Stimulated activated effector memory CD8-positive, alpha-beta T cell treated with anti-CD3 and anti-CD28 coated beads, Interleukin-12 subunit alpha, Interleukin-12 subunit beta, amount 100 ng/mL, for 72 hours (primary cell): ENCODE results near the gene ACOT13.
"Not testable (repeated sequence)": the region's sequence is repeated elsewhere in the genome, so short reads cannot be mapped to it uniquely, and the experiment has no call there.

Source experiments
- ATAC-seq: fragments of 150-1000 bp; cut with Tn5 transposase; 2 replicates; pipeline ENCODE4 v1.10.0; 2021
- DNase-seq, 2 donors: peaks; one replicate each; pipeline ENCODE4 v3.0.0; 2021 to 2022; ENCODE audit warnings: low spot score in 2 of 2
- H3K27ac Mint-ChIP-seq: one replicate; pipeline ENCODE4 v1.8.0; 2022; ENCODE audit warnings: mild to moderate bottlenecking, mixed read lengths
- H3K36me3 Mint-ChIP-seq: one replicate; pipeline ENCODE4 v1.8.0; 2022; ENCODE audit warnings: mild to moderate bottlenecking, mixed read lengths
- H3K4me1 Mint-ChIP-seq: one replicate; pipeline ENCODE4 v1.8.0; 2022; ENCODE audit warnings: mixed read lengths
- H3K4me3 Mint-ChIP-seq: one replicate; pipeline ENCODE4 v1.8.0; 2022; ENCODE audit warnings: mild to moderate bottlenecking, mixed read lengths
- H3K9me3 Mint-ChIP-seq: one replicate; pipeline ENCODE4 v1.8.0; 2022; ENCODE audit warnings: mixed read lengths

The ACOT13 gene

GRCh38 chr6:24695635-24696034 is 28.8 kb downstream of the ACOT13 start:
- not testable (repeated sequence) for H3K4me3 Mint-ChIP-seq, H3K9me3 Mint-ChIP-seq
- peaks cover 24% of the 10 kb centered on the region for H3K36me3 Mint-ChIP-seq
- H3K27ac Mint-ChIP-seq, result peak overlapping the region; percentile 78
- DNase-seq (peak in 1 of 2 donors; percentile 59), ATAC-seq (peak; percentile 62)
- H3K4me1 Mint-ChIP-seq, result peaks cover 46% of the 10 kb centered on the region

GRCh38 chr6:24696097-24696496 is 29.2 kb downstream of the ACOT13 start:
- H3K9me3 Mint-ChIP-seq, result no peaks in the 10 kb centered on the region
- peaks cover 28% of the 10 kb centered on the region for H3K36me3 Mint-ChIP-seq
- H3K27ac Mint-ChIP-seq, result peak overlapping the region; percentile 78
- peaks cover 50% of the 10 kb centered on the region for H3K4me1 Mint-ChIP-seq
- H3K4me3 Mint-ChIP-seq, result no peak overlapping the region
- DNase-seq (no peak), ATAC-seq (peak; percentile 67)

- H3K4me1 Mint-ChIP-seq, result peaks cover 60% of the 10 kb centered on the region
- ATAC-seq, result peak; percentile 95
- H3K9me3 Mint-ChIP-seq, result no peaks in the 10 kb centered on the region
- H3K4me3 Mint-ChIP-seq, result peak overlapping the region; percentile 21
- peak overlapping the region; percentile 85 for H3K27ac Mint-ChIP-seq
- no peak for DNase-seq
- peaks cover 65% of the 10 kb centered on the region for H3K36me3 Mint-ChIP-seq
These were observed 32.9 kb downstream of the ACOT13 start for GRCh38 chr6:24699521-24700359.

- Mint-ChIP-seq H3K9me3 (no peaks in the 10 kb centered on the region), H3K4me1 (peaks cover 62% of the 10 kb centered on the region), H3K27ac (peak overlapping the region; percentile 85), H3K4me3 (no peak overlapping the region), H3K36me3 (peaks cover 81% of the 10 kb centered on the region)
- no peak for DNase-seq
- no peak for ATAC-seq
These were observed 35.9 kb downstream of the ACOT13 start for GRCh38 chr6:24702720-24703282.

- Mint-ChIP-seq H3K9me3 (no peaks in the 10 kb centered on the region), H3K4me1 (peaks cover 59% of the 10 kb centered on the region), H3K27ac (no peak overlapping the region), H3K4me3 (no peak overlapping the region), H3K36me3 (peaks cover 96% of the 10 kb centered on the region)
- DNase-seq, result no peak
- no peak for ATAC-seq
These were observed 37.6 kb downstream of the ACOT13 start for GRCh38 chr6:24704468-24704867.

GRCh38 chr6:24708612-24709011 is 41.7 kb downstream of the ACOT13 start:
- DNase-seq (no peak), ATAC-seq (no peak)
- H3K27ac Mint-ChIP-seq, result peak overlapping the region; percentile 3
- H3K36me3 Mint-ChIP-seq, result peaks cover 100% of the 10 kb centered on the region
- H3K4me1 Mint-ChIP-seq, result peaks cover 55% of the 10 kb centered on the region
- no peak overlapping the region for H3K4me3 Mint-ChIP-seq
- no peaks in the 10 kb centered on the region for H3K9me3 Mint-ChIP-seq

GRCh38 chr6:24709014-24709711 is 42.3 kb downstream of the ACOT13 start:
- ATAC-seq (no peak), DNase-seq (no peak)
- H3K27ac Mint-ChIP-seq, result peak overlapping the region; percentile 3
- peaks cover 55% of the 10 kb centered on the region for H3K4me1 Mint-ChIP-seq
- H3K9me3 Mint-ChIP-seq, result no peaks in the 10 kb centered on the region
- peaks cover 100% of the 10 kb centered on the region for H3K36me3 Mint-ChIP-seq
- no peak overlapping the region for H3K4me3 Mint-ChIP-seq

GRCh38 chr6:24710519-24711303 is 43.8 kb downstream of the ACOT13 start:
- Mint-ChIP-seq H3K27ac (peak overlapping the region; percentile 79), H3K9me3 (no peaks in the 10 kb centered on the region), H3K4me3 (peak overlapping the region; percentile 41), H3K36me3 (peaks cover 100% of the 10 kb centered on the region), H3K4me1 (peaks cover 57% of the 10 kb centered on the region)
- ATAC-seq (peak; percentile 88), DNase-seq (no peak)

- not testable (repeated sequence) for DNase-seq, ATAC-seq, H3K9me3 Mint-ChIP-seq
- Mint-ChIP-seq H3K4me3 (peak overlapping the region; percentile 99), H3K4me1 (peaks cover 66% of the 10 kb centered on the region), H3K27ac (peak overlapping the region; percentile 99), H3K36me3 (peaks cover 98% of the 10 kb centered on the region)
These were observed 49.8 kb downstream of the ACOT13 start for GRCh38 chr6:24716602-24717148.

- H3K27ac Mint-ChIP-seq, result peak overlapping the region; percentile 99
- H3K9me3 Mint-ChIP-seq, result no peaks in the 10 kb centered on the region
- ATAC-seq (no peak), DNase-seq (no peak)
- peaks cover 50% of the 10 kb centered on the region for H3K4me1 Mint-ChIP-seq
- peak overlapping the region; percentile 99 for H3K4me3 Mint-ChIP-seq
- H3K36me3 Mint-ChIP-seq, result peaks cover 79% of the 10 kb centered on the region
These were observed 51.7 kb downstream of the ACOT13 start for GRCh38 chr6:24718449-24719124.

- Mint-ChIP-seq H3K27ac (peak within 1 kb of the TSS; percentile 99), H3K36me3 (peaks cover 71% of the 10 kb centered on the region), H3K9me3 (no peaks in the 10 kb centered on the region), H3K4me3 (peak within 1 kb of the TSS; percentile 99), H3K4me1 (peaks cover 44% of the 10 kb centered on the region)
- DNase-seq, result peak; percentile 44 to 79
- peak; percentile 42 for ATAC-seq
These were observed 52.5 kb downstream of the ACOT13 start, which contains the start of gene C6orf62 for GRCh38 chr6:24719125-24719971. Gene C6orf62 (minus strand): TSS chr6:24719154. CDS start chr6:24718668, 486 bp downstream.

- ATAC-seq (peak; percentile 23), DNase-seq (peak; percentile 68 to 86)
- Mint-ChIP-seq H3K27ac (peak overlapping the region; percentile 99), H3K36me3 (peaks cover 63% of the 10 kb centered on the region), H3K4me1 (peaks cover 37% of the 10 kb centered on the region), H3K9me3 (no peaks in the 10 kb centered on the region), H3K4me3 (peak overlapping the region; percentile 99)
These were observed 53.3 kb downstream of the ACOT13 start for GRCh38 chr6:24720131-24720603.
